Measurements from ENCODE around the gene CARS2. TPM values are rescaled to one million over a fixed set of nuclear protein-coding genes. Genes with fewer than 3 reads are reported as not detected.

Gene CARS2
- total RNA-seq, 1 experiment from 2014 or later = 31.9 TPM

DNA sequence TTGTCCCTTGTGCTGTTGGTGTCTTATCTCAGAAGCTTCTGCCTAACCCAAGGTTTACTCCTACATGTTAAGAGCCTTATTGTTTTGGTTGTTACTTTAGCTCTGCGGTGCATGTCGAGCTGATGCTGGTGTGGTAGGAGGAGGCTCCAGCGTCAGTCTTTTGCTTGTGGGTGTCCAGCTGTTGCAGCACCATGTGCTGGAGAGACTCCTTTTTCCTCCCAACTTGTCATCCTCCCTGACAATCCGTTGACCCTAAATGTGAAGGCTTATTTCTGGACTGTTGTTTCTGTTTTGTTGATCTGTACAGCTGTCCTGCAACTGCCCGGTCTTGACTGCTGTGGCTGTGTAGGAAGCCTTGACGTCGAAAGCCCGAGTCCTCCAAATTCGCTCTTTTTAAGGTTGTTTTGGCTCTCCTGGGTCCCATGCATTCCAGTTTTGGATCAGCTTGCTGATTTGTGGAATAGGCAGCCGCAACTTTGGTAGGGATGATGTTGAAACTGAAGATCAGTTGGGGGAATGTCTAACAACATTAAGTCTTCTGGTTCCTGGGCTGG is 75.3 kb downstream of the CARS2 start:
- intact Hi-C loops (cut with micrococcal nuclease; ENCODE audit: unreplicated experiment) (no loop called here), in situ Hi-C loops (cut with HindIII; ENCODE audit: low pct_unique_long_range_greater_than_20kb, low sequenced_read_pairs) (no loop called here)
- no peaks in the 10 kb centered on the region for H3K27me3 ChIP-seq (ENCODE audit: control insufficient read depth, insufficient read depth, low read length)
- BruUV-seq (replicated peaks) = no TSS peak
- no peak for ATAC-seq
- H3K4me3 ChIP-seq (ENCODE audit: low read depth in 2 of 2, low read length in 2 of 2) = no peak overlapping the region
- H3K4me1 ChIP-seq (ENCODE audit: control insufficient read depth, insufficient read depth, low read length) = no peaks in the 10 kb centered on the region
- H3K9me3 ChIP-seq (ENCODE audit: control insufficient read depth, insufficient read depth, low read depth, low read length) = no peaks in the 10 kb centered on the region
- DNase-seq (ENCODE audit: low read depth, low spot score) = no peak
- H3K36me3 ChIP-seq (ENCODE audit: control insufficient read depth, insufficient read depth, low read length) = no peaks in the 10 kb centered on the region
- H3K27ac ChIP-seq (ENCODE audit: low read length) = no peak overlapping the region
- ChIA-PET CTCF (no interaction called here), POLR2A (no interaction called here)
- TF ChIP-seq TCF7L2 (IDR thresholded peaks at IDR 0.05; ENCODE audit: low read depth, low read length) (no peak), CTCF (IDR thresholded peaks at IDR 0.05) (no peak), POLR2AphosphoS5 (IDR thresholded peaks at IDR 0.05; ENCODE audit: low read depth, low read length) (no peak), REST (IDR thresholded peaks at IDR 0.05; ENCODE audit: insufficient read depth in 1 of 2, low read depth in 2 of 2, low read length in 1 of 2) (no peak), SIN3A (IDR thresholded peaks at IDR 0.05; ENCODE audit: borderline replicate concordance, insufficient read depth, low read depth, low read length) (no peak)

GRCh38 chr13:110629735-110630134 is 76.2 kb downstream of the CARS2 start:
- H3K27ac ChIP-seq (ENCODE audit: low read length) = no peak overlapping the region
- no peaks in the 10 kb centered on the region for H3K4me1 ChIP-seq (ENCODE audit: control insufficient read depth, insufficient read depth, low read length)
- in situ Hi-C loops (cut with HindIII; ENCODE audit: low pct_unique_long_range_greater_than_20kb, low sequenced_read_pairs) (no loop called here), intact Hi-C loops (cut with micrococcal nuclease; ENCODE audit: unreplicated experiment) (no loop called here)
- CTCF ChIA-PET = no interaction called here
- DNase-seq (ENCODE audit: low read depth, low spot score) = no peak
- no TSS peak for BruUV-seq (replicated peaks)
- H3K36me3 ChIP-seq (ENCODE audit: control insufficient read depth, insufficient read depth, low read length) = no peaks in the 10 kb centered on the region
- ATAC-seq = no peak
- no peaks in the 10 kb centered on the region for H3K9me3 ChIP-seq (ENCODE audit: control insufficient read depth, insufficient read depth, low read depth, low read length)
- no peak overlapping the region for H3K4me3 ChIP-seq (ENCODE audit: low read depth in 2 of 2, low read length in 2 of 2)
- POLR2A ChIA-PET = no interaction called here
- no peaks in the 10 kb centered on the region for H3K27me3 ChIP-seq (ENCODE audit: control insufficient read depth, insufficient read depth, low read length)
- TF ChIP-seq CTCF (IDR thresholded peaks at IDR 0.05) (no peak), REST (IDR thresholded peaks at IDR 0.05; ENCODE audit: insufficient read depth in 1 of 2, low read depth in 2 of 2, low read length in 1 of 2) (no peak), POLR2AphosphoS5 (IDR thresholded peaks at IDR 0.05; ENCODE audit: low read depth, low read length) (no peak), SIN3A (IDR thresholded peaks at IDR 0.05; ENCODE audit: borderline replicate concordance, insufficient read depth, low read depth, low read length) (no peak), TCF7L2 (IDR thresholded peaks at IDR 0.05; ENCODE audit: low read depth, low read length) (no peak)
